H1 (cell line): Measurements from ENCODE around the gene CYTH1. TPM values are rescaled to one million over a fixed set of nuclear protein-coding genes. Genes with fewer than 3 reads are reported as not detected.

Experiments
- CEBPB ChIP-seq: IDR thresholded peaks from 2 replicates; pipeline ENCODE4 v1.6.1; 2012; ENCODE audit warnings: low read depth, low read length
- CHD7 ChIP-seq: fragments of 300-600 bp; sonication (generic); IDR thresholded peaks from 2 replicates; pipeline ENCODE4 v1.7.1; 2012; ENCODE audit warnings: low read length, moderate library complexity, mild to moderate bottlenecking, inconsistent platforms; ENCODE audit not compliant: insufficient replicate concordance
- EGR1 ChIP-seq: IDR thresholded peaks from 2 replicates; pipeline ENCODE4 v1.6.1; 2011; ENCODE audit warnings: low read depth, low read length, borderline replicate concordance
- MAFK ChIP-seq: IDR thresholded peaks from 2 replicates; pipeline ENCODE4 v1.6.1; 2012; ENCODE audit warnings: low read depth, mild to moderate bottlenecking, improper control_type of control experiment, low read length
- MAX ChIP-seq: IDR thresholded peaks from 2 replicates; pipeline ENCODE4 v1.6.1; 2012; ENCODE audit warnings: inconsistent platforms
- TAF7 ChIP-seq: optimal IDR thresholded peaks from 2 replicates; pipeline ENCODE3; 2011; ENCODE audit warnings: low read depth, mild to moderate bottlenecking, inconsistent platforms, low read length, moderate library complexity, borderline replicate concordance
- polyA plus RNA-seq, 7 experiments: library from polyadenylated mRNA; depleted of rRNA in 3 of 7; stranded (reverse) in 5 of 7; unstranded in 2 of 7; fragments of >200 nt in 5 of 7; fragments of 200-250 nt in 2 of 7; gene quantifications; 1 replicate in 5 of 7; 2 replicates in 1 of 7; 4 replicates in 1 of 7; pipeline versions ENCODE4 v1.2.1 to v1.2.3, GENCODE V29; 2011 to 2013; ENCODE audit warnings: missing spikeins in 2 of 7, mixed read lengths in 2 of 7
- total RNA-seq: library from RNA; stranded (reverse); fragmentation: NEBNext Ultra II Directional; extraction: Animal tissue kit (Norgen Biotek cat#: 25700); gene quantifications from 2 replicates; pipeline ENCODE4 v1.2.1, GENCODE V29; 2021

CYTH1 gene
- total and polyA plus RNA-seq, 2 of the 8 experiments (the other 6 are each of a cell fraction or from before 2014, with no cell fraction given): 12.8 to 14.8 TPM

GRCh38 chr17:78774956-78775571, 7.0 kb downstream of the CYTH1 start (continued):
- TF ChIP-seq CHD7 (no peak), EGR1 (no peak), TAF7 (no peak), MAX (no peak), MAFK (no peak), CEBPB (no peak)
